IPS-11a (cell line): ENCODE results near the gene MBD3L2B.
A peak's percentile ranks its signal among the peaks of the same experiment; 100 is the strongest.
"Not testable (repeated sequence)": the region's sequence is repeated elsewhere in the genome, so short reads cannot be mapped to it uniquely, and the experiment has no call there.

Source experiments
- H3K4me3 ChIP-seq: one replicate; pipeline ENCODE4 v1.5.1; 2013; ENCODE audit warnings: low read depth, low read length, control low read depth

Gene MBD3L2B

GRCh38 chr19:7021331-7021730 is at the start of gene MBD3L2B:
Gene MBD3L2B, minus strand, starts transcription at chr19:7021431. Its CDS starts 34 bp downstream, at chr19:7021397.
- H3K4me3 ChIP-seq, result not testable (repeated sequence)

GRCh38 chr19:7069904-7070226 is 48.6 kb upstream of the MBD3L2B start:
- peak overlapping the region; percentile 93 for H3K4me3 ChIP-seq

- peak within 1 kb of the TSS; percentile 93 for H3K4me3 ChIP-seq
These were observed 48.0 kb upstream of the MBD3L2B start, which contains the start of gene ZNF557 for GRCh38 chr19:7069042-7069903. Gene ZNF557, plus strand, starts transcription at chr19:7069703. Its CDS starts 5,372 bp downstream, at chr19:7075075.

GRCh38 chr19:7068599-7068998 is 47.4 kb upstream of the MBD3L2B start:
- peak overlapping the region; percentile 13 for H3K4me3 ChIP-seq

GRCh38 chr19:7067716-7068115 is 46.5 kb upstream of the MBD3L2B start:
- no peak overlapping the region for H3K4me3 ChIP-seq

- H3K4me3 ChIP-seq, result not testable (repeated sequence)
These were observed 45.9 kb upstream of the MBD3L2B start for GRCh38 chr19:7067122-7067521.

- no peak overlapping the region for H3K4me3 ChIP-seq
These were observed 42.7 kb upstream of the MBD3L2B start for GRCh38 chr19:7063764-7064418.

GRCh38 chr19:7063339-7063738 is 42.1 kb upstream of the MBD3L2B start:
- H3K4me3 ChIP-seq, result no peak overlapping the region

- H3K4me3 ChIP-seq, result not testable (repeated sequence)
These were observed 38.7 kb upstream of the MBD3L2B start for GRCh38 chr19:7059977-7060376.

- not testable (repeated sequence) for H3K4me3 ChIP-seq
These were observed 37.3 kb upstream of the MBD3L2B start, which contains the start of gene MBD3L3 for GRCh38 chr19:7058576-7058975. Gene MBD3L3, minus strand, starts transcription at chr19:7058676. Its CDS starts 71 bp downstream, at chr19:7058605.

- not testable (repeated sequence) for H3K4me3 ChIP-seq
These were observed 35.1 kb upstream of the MBD3L2B start for GRCh38 chr19:7056371-7056770.

- H3K4me3 ChIP-seq, result not testable (repeated sequence)
These were observed 34.4 kb upstream of the MBD3L2B start for GRCh38 chr19:7055679-7056078.

GRCh38 chr19:7054635-7055368 is 33.6 kb upstream of the MBD3L2B start:
- H3K4me3 ChIP-seq, result not testable (repeated sequence)

- not testable (repeated sequence) for H3K4me3 ChIP-seq
These were observed 31.7 kb upstream of the MBD3L2B start for GRCh38 chr19:7052896-7053295.

GRCh38 chr19:7051421-7051820 is 30.2 kb upstream of the MBD3L2B start:
- not testable (repeated sequence) for H3K4me3 ChIP-seq

GRCh38 chr19:7049021-7049420 is 27.8 kb upstream of the MBD3L2B start, which contains the start of gene MBD3L2:
Gene MBD3L2, plus strand, starts transcription at chr19:7049321. Its CDS starts 53 bp downstream, at chr19:7049374.
- not testable (repeated sequence) for H3K4me3 ChIP-seq

- not testable (repeated sequence) for H3K4me3 ChIP-seq
These were observed 20.3 kb upstream of the MBD3L2B start for GRCh38 chr19:7041563-7041962.

- H3K4me3 ChIP-seq, result not testable (repeated sequence)
These were observed 18.8 kb upstream of the MBD3L2B start, which contains the start of gene MBD3L4 for GRCh38 chr19:7040079-7040478. Gene MBD3L4, minus strand, starts transcription at chr19:7040179. Its CDS starts 35 bp downstream, at chr19:7040144.

- H3K4me3 ChIP-seq, result not testable (repeated sequence)
These were observed 9.0 kb upstream of the MBD3L2B start, which contains the start of gene MBD3L5 for GRCh38 chr19:7030278-7030677. Gene MBD3L5, plus strand, starts transcription at chr19:7030578. Its CDS starts 34 bp downstream, at chr19:7030612.

GRCh38 chr19:7028790-7029189 is 7.6 kb upstream of the MBD3L2B start:
- not testable (repeated sequence) for H3K4me3 ChIP-seq

- H3K4me3 ChIP-seq, result no peak overlapping the region
These were observed 2.4 kb downstream of the MBD3L2B start for GRCh38 chr19:7018828-7019227.
